Activated T-cell treated with anti-CD3 and anti-CD28 coated beads for 48 hours (primary cell): ENCODE measurements around the gene EFCAB3.
"Not testable (repeated sequence)": the region's sequence is repeated elsewhere in the genome, so short reads cannot be mapped to it uniquely, and the experiment has no call there.

ENCODE experiments used
- DNase-seq: peaks from one replicate; pipeline ENCODE4 v3.0.0-alpha.2; 2020; ENCODE audit warnings: low read depth

The EFCAB3 gene

DNA sequence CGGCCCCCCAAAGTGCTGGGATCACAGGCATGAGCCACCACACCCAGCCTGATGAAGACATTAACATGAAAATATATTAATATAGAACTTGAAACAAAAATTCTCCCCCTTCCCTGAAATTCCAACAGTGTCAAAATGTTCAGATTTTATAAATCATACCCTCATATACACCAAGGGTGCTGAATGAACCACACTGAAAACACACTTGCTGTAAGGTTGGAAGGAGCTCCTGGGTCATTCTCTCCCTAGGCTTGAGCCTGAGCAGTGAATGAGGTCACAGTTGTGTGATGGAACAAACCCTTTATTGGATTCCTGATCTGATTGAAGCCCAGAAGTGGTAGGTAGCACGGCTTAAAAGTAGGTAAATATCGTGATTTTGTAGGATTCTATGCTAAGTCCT lies at the start of gene EFCAB3:
Gene EFCAB3, plus strand, starts transcription at position 301 of the 400 bp plus-strand sequence. CDS start 2,427 bp downstream, outside the sequence.
- no peak for DNase-seq

DNA sequence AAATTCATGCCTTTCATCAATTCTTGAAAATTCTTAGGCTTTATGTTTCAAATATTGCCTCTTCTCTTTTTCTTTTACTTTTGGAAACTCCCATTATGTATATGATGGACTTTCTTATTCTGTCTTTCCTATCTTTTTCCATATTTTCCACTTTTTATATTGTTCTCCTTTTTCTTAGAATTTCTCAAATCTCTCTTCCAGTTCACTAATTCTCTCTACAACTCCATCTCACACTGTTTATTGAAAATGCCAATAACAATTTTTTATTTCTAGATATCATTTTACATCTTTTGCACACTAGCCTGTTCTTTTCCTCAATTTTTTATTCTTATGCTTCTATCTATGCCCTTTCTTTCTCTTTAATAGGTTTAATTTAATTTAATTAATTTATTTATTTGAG lies 43.8 kb upstream of the EFCAB3 start:
- DNase-seq = no peak

DNA sequence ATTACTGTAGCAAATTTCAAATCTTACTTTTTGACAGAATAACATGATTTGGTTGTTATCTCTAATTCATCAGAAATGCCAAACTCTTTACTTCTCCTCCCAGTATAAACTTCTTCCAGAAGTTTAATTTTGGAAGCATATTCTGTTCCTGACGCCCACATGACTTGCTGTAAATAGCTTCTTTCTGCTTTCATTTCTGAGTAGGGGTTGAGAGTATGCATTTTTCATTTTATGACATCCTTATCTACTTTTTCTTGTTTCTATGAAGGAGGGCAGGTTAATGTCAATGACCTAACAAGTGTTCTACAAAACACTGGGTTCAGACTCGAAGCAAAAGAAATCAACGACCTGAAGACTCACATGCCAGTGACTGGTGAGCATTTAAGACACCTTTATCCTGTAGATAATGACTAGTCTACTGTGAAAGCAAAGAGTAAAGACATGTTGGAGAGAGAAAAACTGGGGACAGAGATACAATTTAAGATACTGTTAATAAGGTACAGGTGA lies 36.5 kb upstream of the EFCAB3 start:
- DNase-seq = no peak

DNA sequence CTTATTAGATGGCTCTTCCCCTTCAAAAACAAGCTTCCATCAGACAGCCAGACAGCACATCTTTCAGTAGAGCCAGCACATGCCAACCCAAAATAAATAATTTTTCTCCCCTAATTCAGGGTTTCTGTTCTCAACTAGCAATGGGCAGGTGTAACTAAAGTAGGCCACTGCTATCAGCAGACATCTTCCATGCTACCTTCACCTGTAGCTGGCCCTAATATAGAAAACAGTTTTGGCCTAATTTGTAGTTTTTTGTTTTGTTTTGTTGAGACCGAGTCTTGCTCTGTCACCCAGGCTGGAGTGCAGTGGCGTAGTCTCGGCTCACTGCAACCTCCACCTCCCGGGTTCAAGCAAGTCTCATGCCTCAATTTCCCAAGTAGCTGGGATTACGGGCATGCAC lies 29.2 kb upstream of the EFCAB3 start:
- DNase-seq = no peak

DNA sequence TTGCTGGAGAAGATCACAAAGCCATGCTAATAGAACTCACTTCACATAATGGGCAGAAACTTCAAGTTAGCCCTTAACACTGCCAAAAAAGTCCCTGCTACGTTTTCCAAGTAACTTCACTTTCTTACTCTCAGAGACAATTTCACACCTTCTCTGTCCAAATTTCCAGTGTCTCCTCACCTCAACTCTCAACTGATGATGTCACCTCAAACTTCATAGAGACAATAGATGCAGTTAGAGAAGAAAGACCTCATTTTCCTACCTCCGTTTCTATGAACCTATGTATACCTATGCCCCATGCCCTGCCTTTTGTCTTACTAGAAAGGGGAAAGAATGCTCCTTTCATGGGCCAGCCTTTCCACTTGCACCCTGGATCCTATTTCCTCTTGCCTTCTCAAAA lies 14.2 kb upstream of the EFCAB3 start:
- no peak for DNase-seq

DNA sequence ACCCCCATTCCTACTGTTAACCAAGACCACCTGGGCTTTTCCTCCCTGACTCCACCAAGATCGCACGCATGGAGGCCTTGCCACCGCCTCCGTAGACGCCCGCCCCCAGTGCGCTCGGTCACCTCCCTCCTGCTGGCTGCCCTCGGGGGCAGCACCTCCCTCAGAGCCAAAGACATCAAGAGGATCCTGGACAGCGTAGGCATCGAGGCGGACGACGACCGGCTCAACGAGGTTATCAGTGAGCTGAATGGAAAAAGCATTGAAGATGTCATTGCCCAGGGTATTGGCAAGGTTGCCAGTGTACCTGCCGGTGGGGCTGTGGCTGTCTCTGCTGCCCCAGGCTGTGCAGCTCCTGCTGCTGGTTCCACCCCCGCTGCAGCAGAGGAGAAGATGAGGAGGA lies 1.2 kb downstream of the EFCAB3 start:
- DNase-seq = no peak

DNA sequence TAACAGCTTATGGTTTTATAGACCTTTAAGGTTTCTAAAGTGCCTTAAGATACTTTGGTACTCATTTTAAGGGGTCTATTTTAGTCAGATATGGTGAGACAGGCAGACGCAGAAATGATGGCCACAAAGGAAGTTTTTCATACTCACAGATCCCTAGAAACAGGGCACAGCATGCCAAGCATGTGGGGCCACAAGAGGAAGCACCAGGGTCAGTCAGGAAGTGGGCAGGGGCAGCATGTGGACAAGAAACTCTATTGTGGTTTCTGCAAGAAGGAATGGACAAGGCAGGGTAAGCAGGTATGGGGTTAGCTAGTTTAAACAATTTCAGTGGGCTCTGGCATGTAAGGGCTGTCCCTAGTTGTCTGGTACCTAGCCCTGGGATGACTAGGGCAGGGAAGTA lies 8.5 kb downstream of the EFCAB3 start:
- DNase-seq = no peak

DNA sequence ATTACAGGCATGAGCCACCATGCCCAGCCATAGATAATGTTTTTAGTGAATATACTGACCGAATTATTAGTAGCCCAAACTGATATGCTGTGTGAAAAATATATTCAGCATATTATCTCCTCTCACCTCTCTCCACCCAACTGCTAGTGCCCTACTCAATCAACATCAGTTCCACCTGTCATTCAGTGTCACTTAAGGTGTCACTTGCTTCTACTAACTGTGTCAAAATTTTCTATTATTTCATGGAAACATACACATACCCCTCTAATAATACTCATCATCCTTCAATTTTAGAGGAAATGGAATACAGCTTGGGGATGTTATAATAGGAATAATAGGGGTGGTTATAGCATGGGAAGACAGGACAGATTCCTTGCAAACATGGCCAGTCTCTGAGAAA lies 12.6 kb downstream of the EFCAB3 start:
- DNase-seq = no peak

DNA sequence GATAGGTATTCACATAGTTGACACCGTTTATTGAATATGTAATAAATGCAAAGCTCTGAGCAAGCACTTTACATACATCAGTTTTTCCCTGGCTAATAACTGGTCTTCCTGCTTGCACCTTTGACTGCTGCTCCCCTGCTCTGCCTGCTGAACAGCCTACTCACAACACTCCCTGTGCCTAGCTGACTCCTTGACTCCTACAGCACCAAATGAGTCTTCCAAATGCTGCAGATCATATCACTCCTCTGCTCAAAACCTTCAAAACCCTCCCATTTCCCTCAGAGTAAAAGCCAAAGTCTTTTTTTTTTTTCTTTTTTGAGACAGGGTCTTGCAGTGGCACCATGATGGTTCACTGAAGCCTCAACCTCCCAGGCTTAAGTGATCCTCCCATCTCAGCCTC lies 18.5 kb downstream of the EFCAB3 start:
- DNase-seq = no peak

DNA sequence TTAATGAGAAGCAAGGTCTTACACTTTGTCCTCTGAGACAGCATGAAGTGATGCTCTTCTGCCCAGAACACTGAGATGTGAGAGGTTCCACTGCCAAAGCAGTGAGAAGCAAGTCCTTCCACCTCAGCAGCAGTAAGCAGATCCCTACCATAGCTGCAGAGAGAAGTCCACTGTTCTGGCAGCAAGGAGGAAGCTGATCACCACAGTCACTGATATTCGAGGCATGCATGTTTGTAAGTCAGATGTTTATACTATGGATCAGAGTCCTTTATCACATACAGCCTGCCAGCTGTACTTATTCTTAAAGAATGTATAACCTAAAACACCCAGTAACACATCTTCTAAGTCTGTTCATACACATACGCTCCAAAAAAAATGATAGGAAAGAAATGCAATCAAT lies 25.1 kb downstream of the EFCAB3 start:
- DNase-seq = no peak

DNA sequence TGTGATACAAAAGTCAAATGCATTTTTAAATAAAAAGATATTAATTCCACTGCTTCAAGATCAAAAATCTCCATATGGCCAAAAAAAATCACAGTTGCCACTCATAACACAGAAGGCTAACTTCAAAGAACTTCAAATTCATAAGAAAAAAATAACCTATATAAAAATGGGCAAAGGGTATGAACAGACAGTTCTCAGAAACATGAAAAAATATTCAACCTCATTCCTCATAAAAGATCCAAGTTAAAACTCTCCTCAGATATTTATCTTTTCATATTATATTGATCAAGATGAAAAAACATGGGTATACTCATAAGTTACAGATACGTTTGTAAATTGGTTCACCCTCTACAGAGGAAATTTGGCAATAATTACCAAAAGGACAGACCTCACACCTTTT lies 32.7 kb downstream of the EFCAB3 start:
- not testable (repeated sequence) for DNase-seq

DNA sequence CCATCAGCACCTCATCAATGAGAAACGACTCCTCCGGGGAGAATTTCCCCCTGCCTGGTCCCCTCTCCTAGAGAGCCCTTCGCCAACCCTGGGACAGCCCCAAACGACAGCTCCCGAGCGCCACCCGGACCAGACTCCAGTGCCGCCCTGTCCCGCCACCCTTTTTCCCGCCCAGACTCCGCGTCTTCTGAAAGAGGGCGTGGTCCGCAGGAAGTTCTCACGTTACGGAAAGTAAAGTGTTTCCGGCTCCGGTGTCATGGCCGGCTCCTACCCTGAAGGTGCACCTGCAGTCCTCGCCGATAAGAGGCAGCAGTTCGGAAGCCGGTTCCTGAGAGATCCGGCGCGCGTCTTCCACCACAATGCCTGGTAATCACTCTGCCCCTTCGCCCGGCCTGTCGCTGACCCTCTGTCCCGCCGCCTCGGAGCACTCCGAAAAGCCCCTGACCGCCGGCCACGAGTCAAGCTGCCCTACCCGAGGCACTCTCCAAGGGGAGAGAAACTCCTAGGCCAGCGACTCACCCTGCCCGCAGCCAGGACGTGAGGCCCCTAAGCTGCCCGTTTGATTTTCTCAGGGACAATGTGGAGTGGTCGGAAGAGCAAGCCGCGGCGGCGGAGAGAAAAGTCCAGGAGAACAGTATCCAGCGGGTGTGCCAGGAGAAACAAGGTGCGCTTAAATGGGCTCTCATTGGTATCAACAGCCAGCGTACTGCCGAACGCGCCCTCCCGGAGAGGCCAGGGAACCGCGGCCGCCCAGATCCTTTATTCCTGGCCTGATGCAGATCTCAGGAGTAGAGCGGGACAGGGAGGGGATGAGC lies 43.5 kb downstream of the EFCAB3 start, which contains the start of gene METTL2A:
Gene METTL2A, plus strand, starts transcription at position 251 of the 815 bp plus-strand sequence. Its CDS starts 6 bp downstream, at position 257.
- peak; percentile 84 for DNase-seq

DNA sequence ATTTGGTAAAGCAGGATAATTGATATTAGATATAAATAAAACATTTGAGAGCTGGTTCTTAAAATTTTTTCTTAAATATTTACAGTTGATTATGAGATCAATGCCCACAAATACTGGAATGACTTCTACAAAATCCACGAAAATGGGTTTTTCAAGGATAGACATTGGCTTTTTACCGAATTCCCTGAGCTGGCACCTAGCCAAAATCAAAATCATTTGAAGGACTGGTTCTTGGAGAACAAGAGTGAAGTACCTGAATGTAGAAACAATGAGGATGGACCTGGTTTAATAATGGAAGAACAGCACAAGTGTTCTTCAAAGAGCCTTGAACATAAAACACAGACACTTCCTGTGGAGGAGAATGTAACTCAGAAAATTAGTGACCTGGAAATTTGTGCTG lies 45.9 kb downstream of the EFCAB3 start:
- DNase-seq = not testable (repeated sequence)

DNA sequence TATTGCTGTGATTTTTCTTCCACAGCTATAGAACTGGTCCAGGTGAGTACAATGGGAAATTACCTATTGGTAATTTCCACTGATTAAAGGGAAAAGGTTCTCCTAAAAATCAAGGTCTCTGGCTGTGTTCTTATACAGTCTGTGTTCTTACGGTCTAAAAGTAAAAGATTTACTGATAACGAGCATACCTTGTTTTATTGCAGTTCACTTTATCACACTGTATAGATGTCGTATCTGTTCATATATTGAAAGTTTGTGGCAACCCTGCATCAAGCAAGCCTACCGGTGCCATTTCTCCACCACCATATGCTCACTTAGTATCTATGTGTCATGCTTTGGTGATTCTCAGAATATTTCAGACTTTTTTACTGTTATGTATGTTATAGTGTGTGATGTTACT lies 54.9 kb downstream of the EFCAB3 start:
- DNase-seq = not testable (repeated sequence)

DNA sequence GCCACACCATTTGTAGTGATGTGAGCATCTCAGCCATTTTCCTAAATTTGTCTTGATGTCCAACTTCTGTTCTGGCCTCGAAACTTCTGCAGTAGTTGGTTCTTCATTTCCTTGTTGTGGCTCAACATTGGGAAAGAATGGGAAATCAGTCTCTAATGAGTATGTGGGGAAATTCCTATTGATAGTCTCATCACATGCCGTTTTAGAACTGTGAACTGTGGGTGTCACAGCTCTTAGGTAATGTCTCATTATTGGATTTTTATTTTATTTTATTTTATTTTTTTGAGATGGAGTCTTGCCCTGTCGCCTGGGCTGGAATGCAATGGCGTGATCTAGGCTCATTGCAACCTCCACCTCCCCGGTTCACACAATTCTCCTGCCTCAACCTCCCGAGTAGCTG lies 60.8 kb downstream of the EFCAB3 start:
- not testable (repeated sequence) for DNase-seq

DNA sequence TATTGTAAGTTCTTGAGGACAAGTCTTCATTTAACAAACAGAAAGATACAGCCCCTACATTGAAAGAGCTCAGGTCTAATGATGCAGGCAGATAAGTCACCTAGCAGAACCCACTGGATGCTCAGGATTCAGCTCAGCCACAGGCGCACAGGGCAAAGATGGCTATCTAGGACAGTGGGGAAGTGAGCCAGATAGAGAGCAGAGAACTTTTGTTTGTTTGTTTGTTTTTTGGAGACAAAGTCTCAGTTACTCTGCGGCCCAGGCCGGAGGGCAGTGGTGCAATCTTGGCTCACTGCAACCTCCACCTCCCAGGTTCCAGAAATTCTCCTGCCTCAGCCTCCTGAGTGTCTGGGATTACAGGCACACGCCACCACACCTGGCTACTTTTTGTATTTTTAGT lies 63.7 kb downstream of the EFCAB3 start:
- no peak for DNase-seq

DNA sequence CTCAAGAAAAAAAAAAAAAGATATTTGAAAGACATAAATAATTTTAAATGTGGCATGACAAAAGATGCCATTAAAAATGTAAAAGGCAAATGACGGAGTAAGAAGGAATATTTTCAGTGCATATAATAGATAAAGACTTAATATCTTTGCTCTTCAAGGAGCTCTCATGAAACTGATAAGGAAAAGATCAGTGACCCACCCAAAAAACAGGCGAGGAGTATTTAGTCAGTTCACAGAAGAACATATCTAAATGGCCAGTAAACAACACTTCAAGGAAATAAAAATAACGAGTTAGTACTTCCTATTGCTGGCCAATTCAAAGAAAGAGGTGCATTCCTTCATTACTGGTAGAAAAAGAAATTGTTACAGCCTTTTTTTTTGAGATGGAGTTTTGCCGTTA lies 65.4 kb downstream of the EFCAB3 start:
- not testable (repeated sequence) for DNase-seq

DNA sequence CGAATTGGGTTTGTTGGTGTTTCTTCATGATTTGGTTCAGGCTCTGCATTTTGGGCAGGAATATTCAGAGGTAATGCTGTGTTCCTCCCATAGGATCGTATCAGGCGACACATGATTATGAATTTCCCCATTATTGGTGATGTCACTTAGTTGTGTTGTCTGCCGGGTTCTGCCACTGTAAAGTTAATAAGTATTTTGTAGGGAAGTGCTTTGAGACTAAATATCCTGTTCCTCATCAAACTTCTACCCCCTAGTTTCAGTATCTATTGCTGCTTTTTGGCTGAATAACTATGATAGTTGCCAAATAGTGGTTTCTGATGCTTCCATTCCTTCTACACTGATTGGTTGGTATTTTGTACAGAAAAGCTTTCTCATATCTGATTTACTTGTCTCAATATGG lies 71.8 kb downstream of the EFCAB3 start:
- not testable (repeated sequence) for DNase-seq

DNA sequence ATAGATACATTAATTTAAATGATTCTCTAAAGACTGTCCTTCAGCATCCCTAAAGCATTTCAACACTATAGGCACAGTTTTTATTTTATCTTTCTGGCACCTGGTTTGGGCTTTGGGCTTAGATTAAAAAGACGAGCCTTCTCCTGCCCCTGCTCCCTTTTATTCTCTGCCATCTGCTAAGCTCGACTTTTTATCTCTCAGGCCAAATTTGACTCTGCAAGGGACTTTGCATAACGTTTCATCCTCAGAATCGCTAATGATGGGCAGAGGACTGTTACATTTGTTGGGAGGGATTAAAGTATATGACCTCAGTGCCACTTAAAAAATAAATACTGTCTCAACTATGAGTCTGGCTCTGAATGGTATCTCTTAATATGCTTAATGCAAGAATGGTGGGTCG lies 72.7 kb downstream of the EFCAB3 start:
- not testable (repeated sequence) for DNase-seq

DNA sequence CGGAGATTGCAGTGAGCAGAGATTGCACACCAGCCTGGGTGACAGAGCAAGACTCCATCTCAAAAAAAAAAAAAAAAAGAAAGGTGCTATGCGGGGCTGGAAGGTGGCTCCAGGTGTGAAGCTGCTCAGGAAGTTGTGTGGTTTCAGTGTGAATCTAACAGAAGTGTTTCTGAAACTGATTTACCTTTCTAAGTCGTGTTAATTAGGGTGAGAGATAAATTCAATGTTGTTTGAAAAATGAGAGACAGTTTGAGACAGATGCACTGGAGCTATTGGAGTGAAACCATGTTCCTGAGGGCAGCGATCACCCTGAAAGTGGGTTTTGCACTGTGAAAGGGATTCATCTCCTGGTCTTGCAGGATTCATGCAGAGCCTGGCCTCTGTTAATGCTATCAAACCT lies 73.3 kb downstream of the EFCAB3 start:
- not testable (repeated sequence) for DNase-seq

DNA sequence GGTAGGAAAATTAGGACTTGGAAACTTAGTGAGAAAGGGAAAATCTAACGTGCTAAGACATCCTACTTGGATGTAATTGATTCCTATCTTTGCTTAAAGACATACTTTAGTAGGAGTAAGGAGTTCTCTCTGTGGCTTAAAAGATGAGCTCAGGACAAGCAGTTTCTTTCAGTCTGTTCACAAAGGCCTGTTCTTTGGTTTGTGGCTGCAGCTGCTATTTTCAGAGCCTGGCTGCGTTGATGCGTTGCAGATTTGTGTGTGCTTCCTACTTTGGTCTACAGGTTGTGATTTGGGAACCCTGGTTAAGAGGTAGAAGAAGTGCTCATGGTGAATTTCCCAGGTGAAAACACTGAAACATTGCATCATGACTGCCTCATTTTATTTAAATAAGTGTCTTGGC lies 73.8 kb downstream of the EFCAB3 start:
- not testable (repeated sequence) for DNase-seq

DNA sequence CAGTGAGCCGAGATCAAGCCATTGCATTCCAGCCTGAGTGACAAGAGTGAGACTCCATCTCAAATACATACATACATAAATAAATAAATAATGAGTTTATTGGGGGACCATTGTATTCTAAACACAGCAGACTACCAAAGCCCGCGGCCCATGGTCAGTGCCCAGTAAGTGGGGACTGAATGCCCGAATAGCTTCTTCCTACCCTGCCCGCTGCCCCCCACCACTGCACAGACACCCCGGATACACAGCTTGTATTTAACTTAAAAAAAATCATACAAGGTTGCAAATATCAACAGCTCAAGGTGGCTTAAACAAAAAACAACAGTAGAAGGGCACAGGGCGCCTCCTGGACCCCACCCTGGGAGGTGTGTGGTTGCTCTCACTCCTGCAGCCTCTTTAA lies 75.7 kb downstream of the EFCAB3 start:
- no peak for DNase-seq

DNA sequence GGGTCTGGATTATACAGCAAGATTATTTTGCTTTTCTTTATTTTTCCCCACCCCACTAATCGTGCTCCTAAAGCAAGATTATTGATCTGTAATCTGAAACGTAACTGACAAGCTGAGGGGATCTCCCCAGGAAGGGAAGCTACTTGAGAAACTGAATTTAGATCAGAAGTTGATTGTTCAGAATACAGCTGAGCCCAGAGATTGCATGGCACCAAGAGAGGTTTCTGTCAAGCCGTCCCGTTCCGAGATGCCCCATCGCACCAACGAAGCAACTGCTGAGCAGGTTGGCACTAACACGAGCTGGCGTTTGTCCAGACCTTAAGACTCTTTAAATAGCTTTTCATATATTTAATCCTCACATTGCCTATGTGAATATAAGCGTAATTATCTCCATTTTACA lies 78.1 kb downstream of the EFCAB3 start:
- DNase-seq = not testable (repeated sequence)

DNA sequence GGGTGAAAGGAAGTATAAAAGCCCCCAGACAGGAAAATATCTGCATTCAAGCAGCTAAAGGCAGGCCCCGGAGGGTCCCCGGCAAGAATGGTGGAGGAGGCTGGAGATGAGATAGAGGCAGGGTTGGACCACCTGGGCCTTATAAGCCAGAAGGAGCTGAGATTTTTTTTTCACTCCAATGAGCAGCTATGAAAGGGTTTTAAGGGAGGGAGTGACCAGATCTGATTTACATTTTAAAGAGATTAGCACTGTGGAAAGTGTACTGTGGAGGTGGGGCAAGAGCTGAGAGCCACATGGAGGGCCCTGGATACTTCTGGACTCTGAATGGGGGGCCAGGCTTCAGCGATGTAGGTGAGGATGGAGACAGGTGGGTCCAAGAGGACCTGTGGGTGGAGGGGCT lies 84.1 kb downstream of the EFCAB3 start:
- DNase-seq = not testable (repeated sequence)
